HCT116 (cell line): Measurements from ENCODE around the gene ZSCAN25. TPM values are rescaled to one million over a fixed set of nuclear protein-coding genes. Genes with fewer than 3 reads are reported as not detected.

Experiments
- ATAC-seq: fragments of 200-7000 bp; cut with Tn5 transposase; 2 replicates; pipeline ENCODE4 v1.9.1; 2020; ENCODE audit warnings: mild to moderate bottlenecking, moderate library complexity
- BruUV-seq: library from RNA; stranded (reverse); fragments of 400-500 nt; replicated peaks from 2 replicates; lab custom pipeline; 2021; lab: Mats Ljungman, UMichigan
- CTCF ChIA-PET: fragments of 300-600 bp; sonication (Branson Sonifier 250); formaldehyde crosslinking; loops from one replicate; lab custom pipeline; 2021; ENCODE audit warnings: antibody characterized with exemption; lab: Charles Lee
- POLR2A ChIA-PET: fragments of 300-600, 350-600 bp; sonication (Branson Sonifier 250); formaldehyde crosslinking; loops from one replicate; lab custom pipeline; 2021; ENCODE audit warnings: antibody characterized with exemption; lab: Charles Lee
- RAD21 ChIA-PET, 2 experiments: fragments of 300-600 bp; sonication (Branson Sonifier 250); formaldehyde crosslinking; loops; one replicate each; lab custom pipeline; 2023; ENCODE audit warnings: low total read pairs in 2 of 2; ENCODE audit not compliant: uncharacterized antibody in 2 of 2, unreplicated experiment in 2 of 2, low non-redundant PET in 1 of 2; lab: Charles Lee
- DNase-seq: peaks from one replicate; pipeline ENCODE4 v3.0.0-alpha.2; 2010; ENCODE audit warnings: low read depth, low spot score
- H2AFZ ChIP-seq: fragments of 200-600 bp; shearing (Covaris generic), sonication (generic); 2 replicates; pipeline ENCODE4 v1.6.1; 2017; ENCODE audit warnings: low read depth, mixed run types, mixed read lengths, antibody characterized with exemption, low read length; ENCODE audit not compliant: poor library complexity, severe bottlenecking
- H3K27ac ChIP-seq: 2 replicates; pipeline ENCODE4 v1.5.1; 2012; ENCODE audit warnings: low read depth, low read length
- H3K27me3 ChIP-seq: fragments of 200-600 bp; sonication (generic); 2 replicates; pipeline ENCODE4 v1.6.1; 2016; ENCODE audit warnings: mixed run types, low read length, mixed read lengths; ENCODE audit not compliant: insufficient read depth
- H3K36me3 ChIP-seq, 2 experiments: fragments of 200-500 bp in 1 of 2; fragments of 200-600 bp in 1 of 2; sonication (Bioruptor generic) in 1 of 2; sonication (generic) in 1 of 2; 2 replicates each; pipeline versions ENCODE4 v1.5.1 to v1.6.1; 2014 to 2016; ENCODE audit warnings: low read length in 2 of 2, inconsistent platforms in 1 of 2, mixed read lengths in 1 of 2, mixed run types in 1 of 2; ENCODE audit not compliant: insufficient read depth in 2 of 2, control insufficient read depth in 1 of 2
- H3K4me1 ChIP-seq, 2 experiments: fragments of 200-600 bp in 1 of 2; sonication (generic) in 1 of 2; 2 replicates each; pipeline versions ENCODE4 v1.5.1 to v1.6.1; 2012 to 2017; ENCODE audit warnings: low read length in 2 of 2, inconsistent platforms in 1 of 2, mild to moderate bottlenecking in 1 of 2, mixed read lengths in 1 of 2, mixed run types in 1 of 2, moderate library complexity in 1 of 2; ENCODE audit not compliant: insufficient read depth in 2 of 2, control insufficient read depth in 1 of 2
- H3K4me2 ChIP-seq: fragments of 200-600 bp; sonication (generic); 2 replicates; pipeline ENCODE4 v1.6.1; 2017; ENCODE audit warnings: mixed run types, low read length, mixed read lengths
- H3K4me3 ChIP-seq, 2 experiments: fragments of 200-600 bp in 1 of 2; sonication (generic) in 1 of 2; replicated peaks in 1 of 2; 2 replicates each; pipeline ENCODE4 v1.5.1; 2011 to 2016; ENCODE audit warnings: low read length in 2 of 2, control low read depth in 1 of 2, low read depth in 1 of 2, mild to moderate bottlenecking in 1 of 2, mixed read lengths in 1 of 2, mixed run types in 1 of 2
- H3K79me2 ChIP-seq: fragments of 200-600 bp; sonication (generic); 2 replicates; pipeline ENCODE4 v1.6.1; 2017; ENCODE audit warnings: mild to moderate bottlenecking, mixed run types, low read length, moderate library complexity, mixed read lengths; ENCODE audit not compliant: insufficient read depth
- H3K9ac ChIP-seq: fragments of 200-600 bp; sonication (generic); 2 replicates; pipeline ENCODE4 v1.6.1; 2016; ENCODE audit warnings: low read length, mixed read lengths
- H3K9me2 ChIP-seq: fragments of 200-600 bp; sonication (generic), shearing (Covaris generic); 2 replicates; pipeline ENCODE4 v1.6.1; 2017; ENCODE audit warnings: mixed run types, mild to moderate bottlenecking, moderate library complexity; ENCODE audit not compliant: insufficient read depth
- H3K9me3 ChIP-seq, 2 experiments: fragments of 200-500 bp in 1 of 2; fragments of 200-600 bp in 1 of 2; sonication (Bioruptor generic) in 1 of 2; sonication (generic) in 1 of 2; 2 replicates each; pipeline ENCODE4 v1.6.1; 2014 to 2017; ENCODE audit warnings: low read length in 2 of 2, mixed read lengths in 2 of 2, inconsistent platforms in 1 of 2, low read depth in 1 of 2, mild to moderate bottlenecking in 1 of 2, mixed run types in 1 of 2, moderate library complexity in 1 of 2; ENCODE audit not compliant: control insufficient read depth in 1 of 2, insufficient read depth in 1 of 2
- H4K20me1 ChIP-seq: fragments of 200-600 bp; sonication (generic), shearing (Covaris generic); 2 replicates; pipeline ENCODE4 v1.6.1; 2017; ENCODE audit warnings: mixed run types, mild to moderate bottlenecking, moderate library complexity; ENCODE audit not compliant: insufficient read depth
- CBX3 ChIP-seq: IDR thresholded peaks from 2 replicates; pipeline ENCODE4 v1.6.1; 2012; ENCODE audit warnings: low read depth
- CEBPB ChIP-seq: IDR thresholded peaks from 2 replicates; pipeline ENCODE4 v1.6.1; 2012; ENCODE audit warnings: low read depth
- EGR1 ChIP-seq: IDR thresholded peaks from 2 replicates; pipeline ENCODE4 v1.6.1; 2012; ENCODE audit warnings: low read depth
- EZH2 ChIP-seq: fragments of 200-600 bp; sonication (generic); IDR thresholded peaks from 2 replicates; pipeline ENCODE4 v1.6.1; 2017; ENCODE audit warnings: antibody characterized with exemption, mixed run types
- FOSL1 ChIP-seq: IDR thresholded peaks from 2 replicates; pipeline ENCODE4 v1.6.1; 2012; ENCODE audit warnings: low read depth
- JUND ChIP-seq: IDR thresholded peaks from 2 replicates; pipeline ENCODE4 v1.6.1; 2012
- POLR2A ChIP-seq: IDR thresholded peaks from 2 replicates; pipeline ENCODE4 v1.7.0; 2011; ENCODE audit warnings: borderline replicate concordance; ENCODE audit not compliant: insufficient read depth, insufficient read length; ENCODE audit errors: extremely low read depth
- POLR2AphosphoS5 ChIP-seq: IDR thresholded peaks from 2 replicates; pipeline ENCODE4 v1.6.1; 2011; ENCODE audit warnings: mild to moderate bottlenecking, low read depth, low read length, moderate library complexity
- RAD21 ChIP-seq: IDR thresholded peaks from 2 replicates; pipeline ENCODE4 v1.6.1; 2012; ENCODE audit warnings: low read depth, mild to moderate bottlenecking
- SIN3A ChIP-seq: IDR thresholded peaks from 2 replicates; pipeline ENCODE4 v1.6.1; 2012; ENCODE audit warnings: low read depth
- SP1 ChIP-seq: IDR thresholded peaks from 2 replicates; pipeline ENCODE4 v1.6.1; 2012; ENCODE audit warnings: low read depth
- SRF ChIP-seq: IDR thresholded peaks from 2 replicates; pipeline ENCODE4 v1.6.1; 2012; ENCODE audit warnings: low read depth
- ZFX ChIP-seq: fragments of 450-650 bp; IDR thresholded peaks from 2 replicates; pipeline ENCODE4 v1.6.1; 2017
- intact Hi-C: fragments of 100-400 bp; cut with micrococcal nuclease; formaldehyde crosslinking; loops from 2 replicates; pipeline ENCODE4 v1.10.0; 2022
- total RNA-seq: library from RNA; stranded (reverse); gene quantifications from one replicate; pipeline ENCODE4 v1.2.1, GENCODE V29; 2021; ENCODE audit not compliant: unreplicated experiment
- TF ChIP-seq, protein P1 (sequence below): IDR thresholded peaks from 2 replicates; pipeline ENCODE4 v1.6.1; 2012
- TF ChIP-seq, protein P2 (sequence below), 3 experiments: fragments of 200-600 bp in 1 of 3; sonication (generic) in 1 of 3; IDR thresholded peaks in 2 of 3; conservative IDR thresholded peaks in 1 of 3; 2 replicates each; pipeline ENCODE4 v1.5.1; 2012 to 2017; ENCODE audit warnings: low read depth in 2 of 3, low read length in 2 of 3, antibody characterized with exemption in 1 of 3, borderline replicate concordance in 1 of 3, control low read depth in 1 of 3, mild to moderate bottlenecking in 1 of 3, mixed read lengths in 1 of 3, mixed run types in 1 of 3, moderate library complexity in 1 of 3; ENCODE audit not compliant: insufficient read depth in 1 of 3
- TF ChIP-seq, protein P3 (sequence below): IDR thresholded peaks from 2 replicates; pipeline ENCODE4 v1.6.1; 2012
- TF ChIP-seq, protein P4 (sequence below): IDR thresholded peaks from 2 replicates; pipeline ENCODE4 v1.6.1; 2012; ENCODE audit warnings: low read depth

The ZSCAN25 gene
- total RNA-seq, 1 experiment from 2014 or later: 14.0 TPM

DNA sequence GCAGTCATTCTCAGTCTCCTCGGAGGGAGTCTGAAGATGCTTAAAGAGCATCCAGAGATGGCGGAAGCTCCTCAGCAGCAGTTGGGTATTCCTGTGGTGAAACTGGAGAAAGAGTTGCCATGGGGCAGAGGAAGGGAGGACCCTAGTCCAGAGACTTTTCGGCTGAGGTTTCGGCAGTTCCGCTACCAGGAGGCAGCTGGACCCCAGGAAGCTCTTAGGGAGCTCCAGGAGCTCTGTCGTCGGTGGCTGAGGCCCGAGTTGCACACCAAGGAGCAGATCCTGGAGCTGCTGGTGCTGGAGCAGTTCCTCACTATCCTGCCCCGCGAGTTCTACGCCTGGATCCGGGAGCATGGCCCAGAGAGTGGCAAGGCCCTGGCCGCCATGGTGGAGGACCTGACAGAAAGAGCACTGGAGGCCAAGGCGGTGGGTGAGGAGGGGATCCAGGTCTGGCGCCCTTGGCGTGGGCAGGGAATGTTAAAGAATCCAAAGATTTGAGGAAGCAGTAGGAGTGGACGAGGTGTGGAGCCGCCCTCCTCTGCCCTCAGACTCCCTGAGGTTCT is 2.9 kb downstream of the ZSCAN25 start:
- ChIA-PET RAD21 (no interaction called here), POLR2A (no interaction called here), CTCF (no interaction called here)
- H4K20me1 ChIP-seq: no peaks in the 10 kb centered on the region
- no peak overlapping the region for H3K27ac ChIP-seq
- H3K79me2 ChIP-seq: peaks cover 46% of the 10 kb centered on the region
- BruUV-seq: no TSS peak
- peaks cover 9 to 24% of the 10 kb centered on the region in 2 experiments for H3K4me1 ChIP-seq
- ATAC-seq: no peak
- H3K9ac ChIP-seq: no peak overlapping the region
- no peak overlapping the region for H2AFZ ChIP-seq
- no peak for DNase-seq
- intact Hi-C loops: loop anchor here (5.0 to 10.0 kb wide), 3 partner anchors 62 to 117 kb away; partner anchors contain the start of genes ZKSCAN5, ZNF394 and ZNF655
- H3K9me3 ChIP-seq: no peaks in the 10 kb centered on the region
- H3K27me3 ChIP-seq: no peaks in the 10 kb centered on the region
- TF ChIP-seq, protein P1, sequence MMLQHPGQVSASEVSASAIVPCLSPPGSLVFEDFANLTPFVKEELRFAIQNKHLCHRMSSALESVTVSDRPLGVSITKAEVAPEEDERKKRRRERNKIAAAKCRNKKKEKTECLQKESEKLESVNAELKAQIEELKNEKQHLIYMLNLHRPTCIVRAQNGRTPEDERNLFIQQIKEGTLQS: no peak
- TF ChIP-seq EZH2 (no peak), RAD21 (no peak), FOSL1 (no peak), CEBPB (no peak), JUND (no peak), EGR1 (no peak), CBX3 (no peak), POLR2A (no peak), SRF (no peak), SP1 (no peak), POLR2AphosphoS5 (no peak), SIN3A (no peak), ZFX (no peak)
- TF ChIP-seq, protein P2, sequence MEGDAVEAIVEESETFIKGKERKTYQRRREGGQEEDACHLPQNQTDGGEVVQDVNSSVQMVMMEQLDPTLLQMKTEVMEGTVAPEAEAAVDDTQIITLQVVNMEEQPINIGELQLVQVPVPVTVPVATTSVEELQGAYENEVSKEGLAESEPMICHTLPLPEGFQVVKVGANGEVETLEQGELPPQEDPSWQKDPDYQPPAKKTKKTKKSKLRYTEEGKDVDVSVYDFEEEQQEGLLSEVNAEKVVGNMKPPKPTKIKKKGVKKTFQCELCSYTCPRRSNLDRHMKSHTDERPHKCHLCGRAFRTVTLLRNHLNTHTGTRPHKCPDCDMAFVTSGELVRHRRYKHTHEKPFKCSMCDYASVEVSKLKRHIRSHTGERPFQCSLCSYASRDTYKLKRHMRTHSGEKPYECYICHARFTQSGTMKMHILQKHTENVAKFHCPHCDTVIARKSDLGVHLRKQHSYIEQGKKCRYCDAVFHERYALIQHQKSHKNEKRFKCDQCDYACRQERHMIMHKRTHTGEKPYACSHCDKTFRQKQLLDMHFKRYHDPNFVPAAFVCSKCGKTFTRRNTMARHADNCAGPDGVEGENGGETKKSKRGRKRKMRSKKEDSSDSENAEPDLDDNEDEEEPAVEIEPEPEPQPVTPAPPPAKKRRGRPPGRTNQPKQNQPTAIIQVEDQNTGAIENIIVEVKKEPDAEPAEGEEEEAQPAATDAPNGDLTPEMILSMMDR (IDR thresholded peaks at IDR 0.05 in 2 of 3, conservative IDR thresholded peaks at IDR 0.05 in 1 of 3; ENCODE audit: borderline replicate concordance in 1 of 3, insufficient read depth in 1 of 3, low read depth in 2 of 3, low read length in 2 of 3): no peak
- TF ChIP-seq, protein P3, sequence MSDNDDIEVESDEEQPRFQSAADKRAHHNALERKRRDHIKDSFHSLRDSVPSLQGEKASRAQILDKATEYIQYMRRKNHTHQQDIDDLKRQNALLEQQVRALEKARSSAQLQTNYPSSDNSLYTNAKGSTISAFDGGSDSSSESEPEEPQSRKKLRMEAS: no peak
- TF ChIP-seq, protein P4, sequence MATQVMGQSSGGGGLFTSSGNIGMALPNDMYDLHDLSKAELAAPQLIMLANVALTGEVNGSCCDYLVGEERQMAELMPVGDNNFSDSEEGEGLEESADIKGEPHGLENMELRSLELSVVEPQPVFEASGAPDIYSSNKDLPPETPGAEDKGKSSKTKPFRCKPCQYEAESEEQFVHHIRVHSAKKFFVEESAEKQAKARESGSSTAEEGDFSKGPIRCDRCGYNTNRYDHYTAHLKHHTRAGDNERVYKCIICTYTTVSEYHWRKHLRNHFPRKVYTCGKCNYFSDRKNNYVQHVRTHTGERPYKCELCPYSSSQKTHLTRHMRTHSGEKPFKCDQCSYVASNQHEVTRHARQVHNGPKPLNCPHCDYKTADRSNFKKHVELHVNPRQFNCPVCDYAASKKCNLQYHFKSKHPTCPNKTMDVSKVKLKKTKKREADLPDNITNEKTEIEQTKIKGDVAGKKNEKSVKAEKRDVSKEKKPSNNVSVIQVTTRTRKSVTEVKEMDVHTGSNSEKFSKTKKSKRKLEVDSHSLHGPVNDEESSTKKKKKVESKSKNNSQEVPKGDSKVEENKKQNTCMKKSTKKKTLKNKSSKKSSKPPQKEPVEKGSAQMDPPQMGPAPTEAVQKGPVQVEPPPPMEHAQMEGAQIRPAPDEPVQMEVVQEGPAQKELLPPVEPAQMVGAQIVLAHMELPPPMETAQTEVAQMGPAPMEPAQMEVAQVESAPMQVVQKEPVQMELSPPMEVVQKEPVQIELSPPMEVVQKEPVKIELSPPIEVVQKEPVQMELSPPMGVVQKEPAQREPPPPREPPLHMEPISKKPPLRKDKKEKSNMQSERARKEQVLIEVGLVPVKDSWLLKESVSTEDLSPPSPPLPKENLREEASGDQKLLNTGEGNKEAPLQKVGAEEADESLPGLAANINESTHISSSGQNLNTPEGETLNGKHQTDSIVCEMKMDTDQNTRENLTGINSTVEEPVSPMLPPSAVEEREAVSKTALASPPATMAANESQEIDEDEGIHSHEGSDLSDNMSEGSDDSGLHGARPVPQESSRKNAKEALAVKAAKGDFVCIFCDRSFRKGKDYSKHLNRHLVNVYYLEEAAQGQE: no peak
- peaks cover 37 to 41% of the 10 kb centered on the region in 2 experiments; a peak in 3 of 4 replicates for H3K36me3 ChIP-seq
- no peak overlapping the region for H3K4me2 ChIP-seq
- H3K9me2 ChIP-seq: no peaks in the 10 kb centered on the region
- no peak overlapping the region for H3K4me3 ChIP-seq
